ENCODE measurements around the gene SPTBN1. TPM values are rescaled to one million over a fixed set of nuclear protein-coding genes. Genes with fewer than 3 reads are reported as not detected.

Gene SPTBN1
- total and polyA plus RNA-seq, 2 of the 4 experiments (the other 2 are of a cell fraction) = 49.1 to 241 TPM

GRCh38 chr2:54519841-54520459 lies 63.8 kb downstream of the SPTBN1 start:
- Histone ChIP-seq H3K4me3 (ENCODE audit: insufficient read depth, low read depth, low read length) (no peak overlapping the region), H2BK120ac (ENCODE audit: low read depth, low read length) (no peak overlapping the region), H3K9me1 (ENCODE audit: insufficient read depth, low read length) (peaks cover 14% of the 10 kb centered on the region), H2AK9ac (replicated peaks; ENCODE audit: low read depth, low read length, poor library complexity) (no peak overlapping the region), H3K9me3 (ENCODE audit: control insufficient read depth, insufficient read depth, low read length) (no peaks in the 10 kb centered on the region), H3K9ac (ENCODE audit: low read depth, low read length) (no peak overlapping the region), H4K91ac (ENCODE audit: insufficient read depth, low read depth, low read length) (no peak overlapping the region), H2AFZ (replicated peaks; ENCODE audit: low read length, poor library complexity) (no peak overlapping the region), H2BK15ac (ENCODE audit: low read depth, low read length) (no peak overlapping the region), H3K14ac (replicated peaks; ENCODE audit: low read depth, low read length) (no peak overlapping the region), H3K56ac (ENCODE audit: extremely low read depth, insufficient read depth, low read length) (no peak overlapping the region), H3K36me3 (ENCODE audit: control insufficient read depth, insufficient read depth, low read length) (no peaks in the 10 kb centered on the region), H4K20me1 (ENCODE audit: insufficient read depth, low read length) (peaks cover 48% of the 10 kb centered on the region), H4K5ac (ENCODE audit: low read depth, low read length) (no peak overlapping the region), H2AK5ac (ENCODE audit: low read depth, low read length) (peak overlapping the region; percentile 49; the same call in 1 of the 2 replicates), H3K4me1 (ENCODE audit: control insufficient read depth, insufficient read depth, low read length) (peaks cover 13% of the 10 kb centered on the region), H3K79me1 (ENCODE audit: low read depth in 1 of 2, low read length in 2 of 2) (peaks cover 33 to 74% of the 10 kb centered on the region in 2 experiments), H3K4ac (ENCODE audit: low read depth, low read length) (no peak overlapping the region), H2BK20ac (ENCODE audit: low read depth, low read length) (peak overlapping the region; percentile 12), H3K27ac (ENCODE audit: insufficient read depth, low read length) (no peak overlapping the region), H3K4me2 (ENCODE audit: low read depth, low read length) (no peak overlapping the region), H4K8ac (ENCODE audit: low read depth in 2 of 2, low read length in 2 of 2) (no peak overlapping the region), H3K23ac (ENCODE audit: low read depth, low read length) (no peak overlapping the region), H3K18ac (ENCODE audit: low read depth, low read length) (no peak overlapping the region), H3K27me3 (ENCODE audit: control insufficient read depth, insufficient read depth, low read length) (no peaks in the 10 kb centered on the region), H2BK5ac (ENCODE audit: low read depth, low read length, poor library complexity, severe bottlenecking) (no peak overlapping the region)
- ATAC-seq (ENCODE audit: low read depth) = no peak
- dilution Hi-C loops (cut with HindIII; ENCODE audit: low sequenced_read_pairs, unreplicated experiment) (no loop called here), in situ Hi-C loops (cut with MboI; ENCODE audit: low sequenced_read_pairs) (loop anchor here (10.0 kb wide), 1 partner anchor 185 kb away; no protein-coding TSS in a partner anchor), intact Hi-C loops (cut with micrococcal nuclease) (loop anchor here (5.0 to 10.0 kb wide), 3 partner anchors 63 to 413 kb away; partner anchors contain the start of gene SPTBN1)
- BruUV-seq (replicated peaks) = no TSS peak
- WGBS, 2 experiments (ENCODE audit: extremely low coverage in 2 of 2, insufficient read length in 1 of 2) = 94% methylated on average over 9 of the region's 12 CpGs; no CpG with 5 or more reads in 1 of the 2 experiments
- CTCF ChIA-PET = no interaction called here
- TF ChIP-seq BHLHE40 (IDR thresholded peaks at IDR 0.05; ENCODE audit: low read depth, low read length) (no peak), CEBPB (IDR thresholded peaks at IDR 0.05; ENCODE audit: low read depth, low read length) (no peak), MXI1 (IDR thresholded peaks at IDR 0.05; ENCODE audit: borderline replicate concordance, low read depth, low read length) (no peak), SMC3 (IDR thresholded peaks at IDR 0.05; ENCODE audit: low read depth, low read length) (no peak), RCOR1 (IDR thresholded peaks at IDR 0.05; ENCODE audit: insufficient replicate concordance, low read length) (no peak), MAZ (IDR thresholded peaks at IDR 0.05; ENCODE audit: borderline replicate concordance, low read depth, low read length) (no peak), CHD1 (IDR thresholded peaks at IDR 0.05; ENCODE audit: low read depth, low read length) (no peak), FOS (IDR thresholded peaks at IDR 0.05; ENCODE audit: low read depth, low read length) (no peak), CTCF (conservative IDR thresholded peaks at IDR 0.05; ENCODE audit: low read depth, low read length) (no peak), POLR2A (IDR thresholded peaks at IDR 0.05; ENCODE audit: low read depth, low read length) (no peak), USF2 (IDR thresholded peaks at IDR 0.05; ENCODE audit: low read depth, low read length) (no peak), RAD21 (IDR thresholded peaks at IDR 0.05; ENCODE audit: low read length) (no peak)
- DNase-seq = no peak
- POLR2A ChIA-PET (ENCODE audit: unreplicated experiment) = no interaction called here

Data from IMR-90 (cell line).